HG03066 (cell line): ENCODE data around the gene WDR73.
A peak's percentile ranks its signal among the peaks of the same experiment; 100 is the strongest.
"Not testable (repeated sequence)": the region's sequence is repeated elsewhere in the genome, so short reads cannot be mapped to it uniquely, and the experiment has no call there.

ENCODE experiments used
- ATAC-seq: cut with Tn5 transposase; IDR thresholded peaks from one replicate; pipeline ENCODE4 v1.9.1; 2021; ENCODE audit warnings: low read depth; ENCODE audit not compliant: unreplicated experiment

The WDR73 gene

GRCh38 chr15:84658080-84658787 lies 4.2 kb upstream of the WDR73 start, which contains the start of gene NMB:
Gene NMB (minus strand): TSS chr15:84658199. CDS start chr15:84658152, 47 bp downstream.
- ATAC-seq = peak; percentile 45

- ATAC-seq = no peak
Measured at GRCh38 chr15:84657748-84658079, 3.6 kb upstream of the WDR73 start.

GRCh38 chr15:84656972-84657371 lies 2.9 kb upstream of the WDR73 start:
- no peak for ATAC-seq

- ATAC-seq = peak; percentile 46
Measured at GRCh38 chr15:84654689-84655453, 788 bp upstream of the WDR73 start.

- ATAC-seq = no peak
Measured at GRCh38 chr15:84653584-84653909, 536 bp downstream of the WDR73 start.

GRCh38 chr15:84649706-84650105 lies 4.4 kb downstream of the WDR73 start:
- ATAC-seq = no peak

- no peak for ATAC-seq
Measured at GRCh38 chr15:84648539-84648938, 5.5 kb downstream of the WDR73 start.

GRCh38 chr15:84647726-84648125 lies 6.4 kb downstream of the WDR73 start:
- no peak for ATAC-seq

- ATAC-seq = no peak
Measured at GRCh38 chr15:84645997-84646396, 8.1 kb downstream of the WDR73 start.

- ATAC-seq = no peak
Measured at GRCh38 chr15:84645496-84645895, 8.6 kb downstream of the WDR73 start.

- no peak for ATAC-seq
Measured at GRCh38 chr15:84643838-84644237, 10.2 kb downstream of the WDR73 start.

GRCh38 chr15:84642640-84643039 lies 11.4 kb downstream of the WDR73 start:
- not testable (repeated sequence) for ATAC-seq

- ATAC-seq = not testable (repeated sequence)
Measured at GRCh38 chr15:84641871-84642270, 12.2 kb downstream of the WDR73 start.

- no peak for ATAC-seq
Measured at GRCh38 chr15:84638103-84638502, 16.0 kb downstream of the WDR73 start.

- ATAC-seq = no peak
Measured at GRCh38 chr15:84634228-84634837, 19.8 kb downstream of the WDR73 start.

- peak; percentile 38 for ATAC-seq
Measured at GRCh38 chr15:84633311-84634227, 20.5 kb downstream of the WDR73 start.

- no peak for ATAC-seq
Measured at GRCh38 chr15:84631706-84632272, 22.3 kb downstream of the WDR73 start.

- no peak for ATAC-seq
Measured at GRCh38 chr15:84629033-84629432, 25.1 kb downstream of the WDR73 start.

- ATAC-seq = no peak
Measured at GRCh38 chr15:84625123-84625522, 29.0 kb downstream of the WDR73 start.

- no peak for ATAC-seq
Measured at GRCh38 chr15:84624359-84624758, 29.7 kb downstream of the WDR73 start.
